Measurements from ENCODE around the gene TRPM3. TPM values are rescaled to one million over a fixed set of nuclear protein-coding genes. Genes with fewer than 3 reads are reported as not detected.

Gene TRPM3
- total and polyA plus RNA-seq, 12 donors = 0.27 to 5.3 (median 1.8) TPM

DNA sequence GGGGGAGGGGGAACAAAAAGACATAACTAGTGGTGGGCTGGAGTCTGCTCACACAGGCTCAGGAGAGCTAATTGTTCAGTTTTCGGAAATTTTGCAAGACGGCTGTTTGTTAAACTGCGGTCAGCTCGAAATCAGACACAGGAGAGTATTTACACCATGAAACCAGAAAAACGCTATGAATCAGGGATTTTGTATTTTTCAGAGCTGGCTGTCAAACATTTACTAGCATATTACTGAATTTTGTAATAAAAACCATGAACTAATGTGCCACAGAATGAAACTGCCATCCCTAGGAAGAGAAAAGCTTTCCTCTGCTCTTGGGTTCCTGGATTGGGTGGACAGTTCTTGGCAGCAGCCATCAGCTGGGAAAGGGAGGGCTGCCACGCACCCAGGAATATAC lies 45.3 kb downstream of the TRPM3 start:
- 70 to 91% (median 79%) methylated on average over 6 of the region's 6 CpGs for WGBS, 4 donors
- TF ChIP-seq CTCF (IDR thresholded peaks at IDR 0.05) = no peak
- TF ChIP-seq POLR2A (IDR thresholded peaks at IDR 0.05) = no peak
- Histone ChIP-seq H3K27ac (no peak overlapping the region), H3K4me3 (no peak overlapping the region), H3K9me3 (replicated peaks in 1 of 3) (no peaks in the 10 kb centered on the region), H3K27me3 (no peaks in the 10 kb centered on the region), H3K4me1 (replicated peaks in 1 of 2) (no peaks in the 10 kb centered on the region), H3K36me3 (replicated peaks in 1 of 2) (no peaks in the 10 kb centered on the region)
- intact Hi-C loops (cut with DNase I) = no loop called here
- DNase-seq = no peak

DNA sequence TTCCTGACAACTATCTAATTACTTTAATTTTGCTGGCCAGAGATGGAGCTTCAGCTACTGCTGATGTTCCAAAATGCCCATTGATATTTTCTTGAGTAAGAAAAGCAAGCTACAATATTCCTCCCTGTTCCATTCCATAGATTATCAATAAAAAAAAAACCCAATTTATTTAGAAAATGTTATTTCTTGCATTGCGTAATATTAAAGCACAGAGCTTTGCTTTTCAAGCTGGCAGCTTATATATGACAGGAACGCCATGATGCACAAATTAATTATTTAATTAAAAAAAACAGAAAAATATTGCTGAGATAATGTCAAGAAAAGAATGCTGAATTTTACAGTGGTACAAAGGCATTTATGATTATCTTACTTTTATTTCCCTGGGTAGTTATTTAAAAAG lies 47.9 kb downstream of the TRPM3 start:
- no peak overlapping the region for H3K27ac ChIP-seq
- intact Hi-C loops (cut with DNase I) = no loop called here
- H3K4me3 ChIP-seq = no peak overlapping the region
- H3K36me3 ChIP-seq (replicated peaks in 1 of 2) = no peaks in the 10 kb centered on the region
- 91 to 96% (median 94%) methylated on average over 2 of the region's 2 CpGs for WGBS, 4 donors
- TF ChIP-seq CTCF (IDR thresholded peaks at IDR 0.05) (no peak), POLR2A (IDR thresholded peaks at IDR 0.05) (no peak)
- H3K9me3 ChIP-seq (replicated peaks in 1 of 3) = no peaks in the 10 kb centered on the region
- H3K4me1 ChIP-seq (replicated peaks in 1 of 2) = no peaks in the 10 kb centered on the region
- no peak for DNase-seq
- H3K27me3 ChIP-seq = no peaks in the 10 kb centered on the region

DNA sequence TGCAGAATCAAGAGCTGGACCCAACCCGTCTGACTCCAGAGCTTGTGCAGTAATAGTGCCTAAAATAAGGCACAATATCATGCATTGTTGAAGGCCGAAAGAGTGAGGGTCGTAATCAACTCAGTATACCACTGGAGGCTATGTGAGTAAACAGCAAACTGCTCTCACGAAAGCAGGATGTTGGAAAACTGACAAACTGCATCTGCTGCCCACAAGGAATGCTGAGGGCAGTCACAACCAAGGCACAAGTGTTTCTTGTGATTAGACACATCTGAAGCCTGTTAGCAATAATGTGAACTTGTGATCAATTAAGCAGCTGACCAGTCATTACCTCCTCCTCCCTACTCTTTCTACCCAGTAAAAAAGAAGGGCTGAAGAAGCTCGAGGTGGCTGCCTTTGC lies 48.8 kb downstream of the TRPM3 start:
- Histone ChIP-seq H3K27me3 (no peaks in the 10 kb centered on the region), H3K27ac (no peak overlapping the region), H3K4me1 (replicated peaks in 1 of 2) (no peaks in the 10 kb centered on the region), H3K9me3 (replicated peaks in 1 of 3) (no peaks in the 10 kb centered on the region), H3K36me3 (replicated peaks in 1 of 2) (no peaks in the 10 kb centered on the region), H3K4me3 (no peak overlapping the region)
- DNase-seq = no peak
- no peak for TF ChIP-seq CTCF (IDR thresholded peaks at IDR 0.05)
- TF ChIP-seq POLR2A (IDR thresholded peaks at IDR 0.05) = no peak
- 78 to 82% (median 81%) methylated on average over 5 of the region's 5 CpGs for WGBS, 4 donors
- intact Hi-C loops (cut with DNase I) = no loop called here

DNA sequence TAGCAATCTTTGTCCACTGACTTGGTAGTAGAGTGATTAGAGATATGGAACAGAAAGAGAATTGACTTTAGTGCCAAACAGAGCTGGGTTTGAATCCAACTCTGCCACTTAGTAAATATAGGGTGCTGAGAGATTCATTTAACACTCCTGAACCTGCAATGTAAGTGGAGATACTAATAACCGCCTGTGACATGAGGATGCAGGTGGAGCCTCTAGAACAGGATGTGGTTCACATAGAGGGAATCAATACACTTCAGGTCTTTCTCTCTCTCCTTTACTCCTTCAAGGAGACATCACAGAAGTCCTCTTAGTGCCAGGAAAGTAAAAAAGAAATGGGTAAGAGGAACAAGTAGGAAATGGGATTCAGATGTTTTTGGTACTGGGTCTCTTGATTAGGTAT lies 49.8 kb downstream of the TRPM3 start:
- intact Hi-C loops (cut with DNase I) = no loop called here
- H3K9me3 ChIP-seq (replicated peaks in 1 of 3) = no peaks in the 10 kb centered on the region
- H3K4me1 ChIP-seq (replicated peaks in 1 of 2) = no peaks in the 10 kb centered on the region
- no peak for DNase-seq
- TF ChIP-seq CTCF (IDR thresholded peaks at IDR 0.05) (no peak), POLR2A (IDR thresholded peaks at IDR 0.05) (no peak)
- WGBS, 4 donors = 83 to 88% (median 86%) methylated on average over 1 of the region's 1 CpG
- H3K27ac ChIP-seq = no peak overlapping the region
- H3K36me3 ChIP-seq (replicated peaks in 1 of 2) = no peaks in the 10 kb centered on the region
- no peak overlapping the region for H3K4me3 ChIP-seq
- no peaks in the 10 kb centered on the region for H3K27me3 ChIP-seq

Measured in adrenal gland (tissue), 12 donors.